ENCODE data around the gene DLGAP1.

- TF ChIP-seq, protein P1, sequence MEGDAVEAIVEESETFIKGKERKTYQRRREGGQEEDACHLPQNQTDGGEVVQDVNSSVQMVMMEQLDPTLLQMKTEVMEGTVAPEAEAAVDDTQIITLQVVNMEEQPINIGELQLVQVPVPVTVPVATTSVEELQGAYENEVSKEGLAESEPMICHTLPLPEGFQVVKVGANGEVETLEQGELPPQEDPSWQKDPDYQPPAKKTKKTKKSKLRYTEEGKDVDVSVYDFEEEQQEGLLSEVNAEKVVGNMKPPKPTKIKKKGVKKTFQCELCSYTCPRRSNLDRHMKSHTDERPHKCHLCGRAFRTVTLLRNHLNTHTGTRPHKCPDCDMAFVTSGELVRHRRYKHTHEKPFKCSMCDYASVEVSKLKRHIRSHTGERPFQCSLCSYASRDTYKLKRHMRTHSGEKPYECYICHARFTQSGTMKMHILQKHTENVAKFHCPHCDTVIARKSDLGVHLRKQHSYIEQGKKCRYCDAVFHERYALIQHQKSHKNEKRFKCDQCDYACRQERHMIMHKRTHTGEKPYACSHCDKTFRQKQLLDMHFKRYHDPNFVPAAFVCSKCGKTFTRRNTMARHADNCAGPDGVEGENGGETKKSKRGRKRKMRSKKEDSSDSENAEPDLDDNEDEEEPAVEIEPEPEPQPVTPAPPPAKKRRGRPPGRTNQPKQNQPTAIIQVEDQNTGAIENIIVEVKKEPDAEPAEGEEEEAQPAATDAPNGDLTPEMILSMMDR (IDR thresholded peaks at IDR 0.05; ENCODE audit: insufficient read depth, low read length, poor library complexity, severe bottlenecking) = no peak
- no peak for TF ChIP-seq EZH2phosphoT487 (conservative IDR thresholded peaks at IDR 0.05; ENCODE audit: low read length)
These were observed 324.1 kb downstream of the DLGAP1 start for GRCh38 chr18:4130734-4131719.
